Measurements from ENCODE around the gene PTX3.

DNA sequence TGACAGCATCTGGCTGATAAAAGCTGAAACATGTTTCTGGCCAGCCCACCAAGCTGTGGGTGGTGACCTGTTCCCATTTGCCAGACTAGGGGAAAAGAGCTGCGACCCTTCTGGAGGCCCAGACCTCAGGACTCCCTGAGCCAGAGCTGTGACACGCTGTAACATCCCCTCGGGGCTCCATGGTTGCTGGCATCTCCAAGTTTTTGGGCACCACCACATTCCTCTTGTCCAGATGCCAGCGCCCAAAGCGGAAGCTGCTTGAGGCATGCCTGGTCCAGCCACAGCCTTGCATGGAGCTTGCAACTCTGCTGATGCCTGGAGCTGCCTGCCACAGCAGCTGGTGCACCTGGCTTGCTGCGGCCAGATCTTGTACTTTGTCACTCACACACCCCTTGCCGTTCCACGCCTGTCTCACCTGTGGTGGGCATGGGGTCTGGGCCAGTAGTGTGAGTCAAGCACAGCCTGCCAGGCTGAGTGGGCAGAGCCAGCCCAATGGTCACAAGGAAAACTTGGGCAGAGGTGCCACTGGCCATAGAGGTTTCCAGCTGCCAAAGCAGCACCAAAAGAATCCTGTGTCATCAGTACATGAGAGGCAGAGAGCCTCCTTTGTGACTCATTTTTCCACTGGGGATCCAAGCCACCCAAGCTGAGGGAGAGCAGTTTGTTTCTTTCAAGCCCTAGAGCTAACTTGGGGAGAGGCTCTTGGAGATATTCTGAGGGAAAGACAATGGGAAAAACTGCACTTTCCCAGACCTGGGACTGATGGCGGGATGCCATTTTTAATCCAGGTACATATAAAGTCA is 45.7 kb upstream of the PTX3 start:
- TF ChIP-seq, protein P1, sequence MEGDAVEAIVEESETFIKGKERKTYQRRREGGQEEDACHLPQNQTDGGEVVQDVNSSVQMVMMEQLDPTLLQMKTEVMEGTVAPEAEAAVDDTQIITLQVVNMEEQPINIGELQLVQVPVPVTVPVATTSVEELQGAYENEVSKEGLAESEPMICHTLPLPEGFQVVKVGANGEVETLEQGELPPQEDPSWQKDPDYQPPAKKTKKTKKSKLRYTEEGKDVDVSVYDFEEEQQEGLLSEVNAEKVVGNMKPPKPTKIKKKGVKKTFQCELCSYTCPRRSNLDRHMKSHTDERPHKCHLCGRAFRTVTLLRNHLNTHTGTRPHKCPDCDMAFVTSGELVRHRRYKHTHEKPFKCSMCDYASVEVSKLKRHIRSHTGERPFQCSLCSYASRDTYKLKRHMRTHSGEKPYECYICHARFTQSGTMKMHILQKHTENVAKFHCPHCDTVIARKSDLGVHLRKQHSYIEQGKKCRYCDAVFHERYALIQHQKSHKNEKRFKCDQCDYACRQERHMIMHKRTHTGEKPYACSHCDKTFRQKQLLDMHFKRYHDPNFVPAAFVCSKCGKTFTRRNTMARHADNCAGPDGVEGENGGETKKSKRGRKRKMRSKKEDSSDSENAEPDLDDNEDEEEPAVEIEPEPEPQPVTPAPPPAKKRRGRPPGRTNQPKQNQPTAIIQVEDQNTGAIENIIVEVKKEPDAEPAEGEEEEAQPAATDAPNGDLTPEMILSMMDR (conservative IDR thresholded peaks at IDR 0.05; ENCODE audit: low read length): no peak
- TF ChIP-seq EZH2phosphoT487 (IDR thresholded peaks at IDR 0.05; ENCODE audit: borderline replicate concordance): no peak
